GM12878 (cell line): ENCODE data around the gene TANK.

Experiments used
- CHD4 ChIP-seq: fragments of 200-600 bp; sonication (generic); IDR thresholded peaks from 2 replicates; pipeline ENCODE4 v1.6.1; 2016; ENCODE audit warnings: mild to moderate bottlenecking
- CTCF ChIP-seq, 3 experiments: IDR thresholded peaks in 2 of 3; conservative IDR thresholded peaks in 1 of 3; 2 replicates each; pipeline ENCODE4 v1.5.1; 2011; ENCODE audit warnings: low read depth in 3 of 3, low read length in 3 of 3, mild to moderate bottlenecking in 3 of 3, control low read depth in 2 of 3, moderate library complexity in 2 of 3, inconsistent platforms in 1 of 3, mixed read lengths in 1 of 3; ENCODE audit not compliant: control insufficient read depth in 2 of 3, insufficient read depth in 1 of 3; ENCODE audit errors: extremely low read depth in 1 of 3
- EZH2 ChIP-seq: IDR thresholded peaks from 2 replicates; pipeline ENCODE4 v1.6.1; 2012; ENCODE audit warnings: low read depth, mild to moderate bottlenecking, control low read depth, inconsistent platforms, low read length, borderline replicate concordance; ENCODE audit not compliant: control insufficient read depth
- KDM1A ChIP-seq: fragments of 200-600 bp; sonication (generic); IDR thresholded peaks from 2 replicates; pipeline ENCODE4 v1.6.1; 2016; ENCODE audit warnings: borderline replicate concordance
- MEF2B ChIP-seq: fragments of 450-650 bp; IDR thresholded peaks from 2 replicates; pipeline ENCODE4 v1.6.1; 2018; ENCODE audit warnings: mild to moderate bottlenecking, moderate library complexity; ENCODE audit not compliant: partially characterized antibody, poor library complexity, severe bottlenecking
- NR2F1 ChIP-seq: fragments of 450-650 bp; conservative IDR thresholded peaks from 2 replicates; pipeline ENCODE4 v1.6.1; 2017; ENCODE audit warnings: mild to moderate bottlenecking
- PKNOX1 ChIP-seq: fragments of 450-650 bp; IDR thresholded peaks from 2 replicates; pipeline ENCODE4 v1.6.1; 2016; ENCODE audit warnings: mild to moderate bottlenecking
- POLR2AphosphoS5 ChIP-seq: IDR thresholded peaks from 2 replicates; pipeline ENCODE4 v1.6.1; 2011; ENCODE audit warnings: mild to moderate bottlenecking, low read length, inconsistent platforms
- REST ChIP-seq: IDR thresholded peaks from 2 replicates; pipeline ENCODE4 v1.6.1; 2012; ENCODE audit warnings: mild to moderate bottlenecking, low read depth, low read length
- STAT1 ChIP-seq: fragments of 450-650 bp; conservative IDR thresholded peaks from 2 replicates; pipeline ENCODE4 v1.6.1; 2014; ENCODE audit warnings: antibody characterized with exemption, mild to moderate bottlenecking
- ZBTB40 ChIP-seq: fragments of 450-650 bp; IDR thresholded peaks from 2 replicates; pipeline ENCODE4 v1.6.1; 2016; ENCODE audit warnings: mild to moderate bottlenecking, moderate library complexity, borderline replicate concordance
- ZNF217 ChIP-seq: fragments of 450-650 bp; IDR thresholded peaks from 2 replicates; pipeline ENCODE4 v1.6.1; 2017; ENCODE audit warnings: antibody characterized with exemption, mild to moderate bottlenecking

- TF ChIP-seq CTCF (IDR thresholded peaks at IDR 0.05 in 2 of 3, conservative IDR thresholded peaks at IDR 0.05 in 1 of 3; ENCODE audit: control insufficient read depth in 2 of 3, extremely low read depth in 1 of 3, insufficient read depth in 1 of 3, low read depth in 3 of 3, low read length in 3 of 3), result no peak
- TF ChIP-seq KDM1A, result no peak
- no peak for TF ChIP-seq MEF2B
- no peak for TF ChIP-seq ZNF217
- no peak for TF ChIP-seq EZH2
- no peak for TF ChIP-seq NR2F1
- TF ChIP-seq ZBTB40, result no peak
- TF ChIP-seq REST, result no peak
- TF ChIP-seq CHD4, result no peak
- TF ChIP-seq STAT1, result no peak
- no peak for TF ChIP-seq PKNOX1
- no peak for TF ChIP-seq POLR2AphosphoS5
Observed at GRCh38 chr2:161265874-161266273, 105.6 kb downstream of the TANK start.
